GM19452 (cell line): ENCODE data around the gene CAPN13.

Experiments
- ATAC-seq: cut with Tn5 transposase; IDR thresholded peaks from one replicate; pipeline ENCODE4 v1.9.1; 2021; ENCODE audit not compliant: unreplicated experiment

Gene CAPN13

GRCh38 chr2:30686000-30686399 lies 121.2 kb downstream of the CAPN13 start:
- ATAC-seq: no peak

GRCh38 chr2:30684996-30685395 lies 122.2 kb downstream of the CAPN13 start:
- ATAC-seq: no peak

- no peak for ATAC-seq
Measured at GRCh38 chr2:30684516-30684915, 122.7 kb downstream of the CAPN13 start.

GRCh38 chr2:30684026-30684425 lies 123.2 kb downstream of the CAPN13 start:
- no peak for ATAC-seq

GRCh38 chr2:30683236-30683956 lies 123.8 kb downstream of the CAPN13 start:
- ATAC-seq: no peak

GRCh38 chr2:30681022-30681421 lies 126.2 kb downstream of the CAPN13 start:
- ATAC-seq: no peak

GRCh38 chr2:30680121-30680520 lies 127.1 kb downstream of the CAPN13 start:
- ATAC-seq: no peak

GRCh38 chr2:30679426-30680088 lies 127.7 kb downstream of the CAPN13 start:
- no peak for ATAC-seq

GRCh38 chr2:30678410-30679137 lies 128.7 kb downstream of the CAPN13 start:
- no peak for ATAC-seq

- no peak for ATAC-seq
Measured at GRCh38 chr2:30677861-30678385, 129.3 kb downstream of the CAPN13 start.

GRCh38 chr2:30677231-30677630 lies 130.0 kb downstream of the CAPN13 start:
- no peak for ATAC-seq

GRCh38 chr2:30675758-30676157 lies 131.5 kb downstream of the CAPN13 start:
- no peak for ATAC-seq

GRCh38 chr2:30673127-30673526 lies 134.1 kb downstream of the CAPN13 start:
- no peak for ATAC-seq
